G401.6 (cell line): Measurements from ENCODE around the gene MAP3K7CL.

ENCODE experiments used
- FAIRE-seq: peaks from 2 replicates; lab custom pipeline; 2012; peaks lifted over from hg19 to GRCh38; lab: Jason Lieb, UNC

MAP3K7CL gene

GRCh38 chr21:29168891-29169315 lies 38.5 kb downstream of the MAP3K7CL start:
- no peak for FAIRE-seq

DNA sequence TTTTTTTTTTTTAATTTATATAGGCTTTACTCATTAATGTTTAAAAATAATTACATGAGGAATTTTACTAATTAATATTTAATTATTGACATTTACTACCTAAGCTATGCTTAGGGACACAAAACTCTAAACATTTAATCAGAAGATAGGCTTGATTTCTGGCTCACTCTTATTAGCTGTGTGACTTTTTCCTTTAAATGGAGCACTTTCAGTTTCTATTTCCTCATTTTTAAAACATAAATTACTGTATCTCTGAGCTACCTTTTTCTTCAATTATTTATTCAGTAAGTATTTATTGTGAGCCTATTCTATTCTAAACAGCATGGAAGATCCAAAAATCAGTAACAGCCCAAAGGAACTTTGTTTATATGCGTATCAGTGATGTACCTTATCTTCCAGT lies 40.5 kb downstream of the MAP3K7CL start:
- FAIRE-seq, result no peak

- no peak for FAIRE-seq
Observed at GRCh38 chr21:29172282-29172681, 41.8 kb downstream of the MAP3K7CL start.

GRCh38 chr21:29174607-29175013 lies 44.2 kb downstream of the MAP3K7CL start:
- FAIRE-seq, result no peak

DNA sequence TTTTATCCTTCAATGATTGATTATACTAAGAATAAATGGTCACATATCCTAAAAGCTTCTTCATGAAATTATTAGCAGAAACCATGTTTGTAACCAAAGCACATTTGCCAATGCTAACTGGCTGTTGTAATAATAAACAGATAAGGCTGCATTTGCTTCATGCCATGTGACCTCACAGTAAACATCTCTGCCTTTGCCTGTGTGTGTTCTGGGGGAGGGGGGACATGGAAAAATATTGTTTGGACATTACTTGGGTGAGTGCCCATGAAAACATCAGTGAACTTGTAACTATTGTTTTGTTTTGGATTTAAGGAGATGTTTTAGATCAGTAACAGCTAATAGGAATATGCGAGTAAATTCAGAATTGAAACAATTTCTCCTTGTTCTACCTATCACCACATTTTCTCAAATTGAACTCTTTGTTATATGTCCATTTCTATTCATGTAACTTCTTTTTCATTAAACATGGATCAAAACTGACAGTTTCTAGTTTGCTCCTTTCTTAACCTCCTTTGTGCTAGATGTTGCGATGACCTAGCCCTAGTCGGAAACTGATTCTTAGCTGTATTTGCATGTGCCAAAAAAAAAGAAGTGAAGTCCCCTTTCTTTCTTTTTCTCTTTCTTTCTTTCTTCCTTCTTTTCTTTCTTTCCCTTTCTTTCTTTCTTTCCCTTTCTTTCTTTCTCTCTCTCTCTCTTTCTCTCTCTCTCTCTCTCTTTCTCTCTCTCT lies 45.1 kb downstream of the MAP3K7CL start:
- no peak for FAIRE-seq

- FAIRE-seq, result no peak
Observed at GRCh38 chr21:29176471-29177120, 46.2 kb downstream of the MAP3K7CL start.

- FAIRE-seq, result no peak
Observed at GRCh38 chr21:29177800-29178199, 47.4 kb downstream of the MAP3K7CL start.

DNA sequence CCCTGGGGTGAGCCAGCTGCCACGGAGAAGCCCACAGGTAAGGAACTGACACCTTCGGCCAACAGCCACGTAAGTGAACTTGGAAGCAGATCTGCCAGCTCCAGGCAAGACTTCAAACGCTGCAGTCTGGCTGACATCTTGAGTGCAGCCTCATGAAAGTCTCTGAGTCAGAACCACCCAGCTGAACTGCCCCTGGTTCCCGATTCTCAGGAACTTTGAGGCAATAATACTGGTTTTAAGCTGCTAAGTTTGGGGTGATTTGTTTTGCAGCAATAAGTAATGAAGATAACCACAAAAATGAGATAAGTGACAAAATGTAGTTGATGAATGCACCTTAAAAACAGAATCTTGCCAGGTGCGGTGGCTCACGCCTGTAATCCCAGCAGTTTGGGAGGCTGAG lies 48.5 kb downstream of the MAP3K7CL start:
- no peak for FAIRE-seq

DNA sequence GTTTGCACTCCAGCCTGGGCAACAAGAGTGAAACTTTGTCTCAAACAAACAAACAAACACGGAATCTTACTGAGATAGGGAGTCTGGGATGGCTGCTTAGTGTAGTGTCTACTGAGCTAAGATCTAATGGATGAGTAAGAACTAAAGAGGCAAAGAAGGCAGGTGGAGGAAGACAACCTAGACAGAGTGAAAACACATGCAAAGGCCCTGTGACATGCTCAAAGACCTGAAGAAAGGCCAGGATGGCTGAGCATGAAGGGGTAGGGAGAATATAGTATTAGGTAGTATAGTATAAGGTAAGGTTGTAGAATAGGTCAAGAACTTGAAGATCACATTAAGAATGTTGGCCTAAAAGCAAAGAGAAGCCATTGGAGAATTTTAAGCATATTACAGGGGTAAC lies 49.1 kb downstream of the MAP3K7CL start:
- FAIRE-seq, result no peak

- no peak for FAIRE-seq
Observed at GRCh38 chr21:29181799-29182470, 51.5 kb downstream of the MAP3K7CL start.

DNA sequence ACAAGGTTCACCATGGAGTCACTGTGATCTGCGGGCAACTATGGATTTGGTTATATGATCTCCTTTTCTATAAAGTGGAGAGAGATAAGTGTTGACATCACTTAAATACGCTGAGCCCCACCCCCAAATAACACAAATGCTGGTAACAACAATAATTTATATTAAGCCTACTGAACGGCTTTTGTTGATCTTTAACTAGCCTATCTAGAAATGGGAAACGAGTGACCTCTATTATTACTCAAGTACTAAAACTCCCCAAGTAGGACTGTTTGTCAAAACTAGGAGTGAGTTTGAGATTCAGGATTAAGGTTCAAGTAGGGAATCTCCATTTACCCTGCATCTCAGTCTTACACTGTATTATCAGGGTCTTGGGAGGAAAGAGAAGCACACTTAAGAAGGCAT lies 52.2 kb downstream of the MAP3K7CL start:
- no peak for FAIRE-seq

GRCh38 chr21:29184037-29184436 lies 53.6 kb downstream of the MAP3K7CL start:
- no peak for FAIRE-seq

GRCh38 chr21:29185172-29185571 lies 54.7 kb downstream of the MAP3K7CL start:
- FAIRE-seq, result no peak

DNA sequence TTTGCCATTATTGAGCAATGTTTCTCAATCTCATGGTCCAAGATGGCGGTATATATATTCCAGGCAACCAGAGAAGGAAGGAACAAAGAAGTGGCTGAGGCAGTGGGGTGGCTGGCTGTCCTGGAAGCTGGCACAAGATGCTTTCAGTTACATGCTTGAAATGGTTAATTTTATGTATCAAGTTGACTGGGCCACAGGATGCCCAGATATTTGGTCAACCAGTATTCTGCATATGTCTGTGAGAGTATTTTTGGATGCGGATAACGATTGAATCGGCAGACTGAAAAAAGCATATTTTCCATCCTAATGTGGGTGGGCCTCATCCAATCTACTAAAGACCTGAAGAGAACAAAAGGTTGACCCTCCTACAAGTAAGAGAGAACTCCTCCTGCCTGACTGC lies 55.2 kb downstream of the MAP3K7CL start:
- no peak for FAIRE-seq

DNA sequence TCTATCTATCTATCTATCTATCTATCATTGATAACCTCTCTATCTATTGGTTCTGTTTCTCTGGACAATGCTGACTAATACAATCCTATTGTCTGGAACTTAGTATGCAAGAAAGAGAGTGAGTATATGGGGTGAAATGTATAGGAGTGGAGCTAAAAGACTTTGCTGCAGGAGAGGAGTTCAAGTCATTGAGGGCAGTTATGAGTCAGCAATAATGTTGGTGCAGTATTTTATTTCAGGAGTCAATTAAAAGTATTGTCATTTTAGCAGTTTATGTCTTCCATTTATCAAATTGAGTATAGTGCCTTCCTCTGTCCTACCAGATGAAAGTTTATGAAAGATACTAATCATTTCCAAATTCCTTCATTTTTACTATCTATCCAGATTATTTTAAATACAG lies 55.8 kb downstream of the MAP3K7CL start:
- FAIRE-seq, result no peak

DNA sequence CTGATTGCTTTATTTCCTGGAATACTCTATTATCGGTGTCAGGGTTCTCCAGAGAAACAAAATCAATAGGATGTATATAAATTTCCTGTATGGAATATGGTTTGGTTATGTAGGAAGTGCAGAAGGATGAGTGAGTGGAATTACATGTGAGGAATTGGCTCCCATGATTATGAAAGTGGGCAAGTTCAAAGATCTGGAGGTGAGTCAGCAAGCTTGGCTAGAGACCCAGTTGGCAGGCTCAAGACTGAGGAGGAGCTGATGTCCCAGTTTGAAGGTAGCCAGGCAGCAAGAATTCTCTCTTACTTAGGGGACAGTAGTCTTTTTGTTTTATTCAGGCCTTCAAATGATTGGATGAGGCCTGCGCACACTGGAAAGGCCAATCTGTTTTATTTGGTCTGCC lies 57.5 kb downstream of the MAP3K7CL start:
- FAIRE-seq, result no peak

DNA sequence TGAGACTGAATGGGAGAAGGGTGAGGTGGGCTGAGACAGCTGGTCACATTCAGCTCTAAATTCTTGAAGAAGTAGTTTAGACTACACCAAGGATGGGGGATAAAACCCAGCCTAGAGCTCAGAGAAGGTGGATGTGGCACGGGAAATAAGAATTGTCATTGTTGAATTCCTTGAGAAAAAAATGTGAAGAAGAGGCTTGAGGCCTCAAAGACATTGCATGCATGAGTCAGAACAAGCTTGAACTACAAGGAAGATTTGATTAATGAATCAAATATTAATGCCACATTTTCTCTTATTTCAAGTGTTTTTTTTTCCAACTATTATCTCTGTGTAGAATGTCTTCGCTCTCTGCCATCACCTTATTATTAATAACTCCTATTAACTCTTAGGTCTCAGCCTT lies 58.9 kb downstream of the MAP3K7CL start:
- no peak for FAIRE-seq

DNA sequence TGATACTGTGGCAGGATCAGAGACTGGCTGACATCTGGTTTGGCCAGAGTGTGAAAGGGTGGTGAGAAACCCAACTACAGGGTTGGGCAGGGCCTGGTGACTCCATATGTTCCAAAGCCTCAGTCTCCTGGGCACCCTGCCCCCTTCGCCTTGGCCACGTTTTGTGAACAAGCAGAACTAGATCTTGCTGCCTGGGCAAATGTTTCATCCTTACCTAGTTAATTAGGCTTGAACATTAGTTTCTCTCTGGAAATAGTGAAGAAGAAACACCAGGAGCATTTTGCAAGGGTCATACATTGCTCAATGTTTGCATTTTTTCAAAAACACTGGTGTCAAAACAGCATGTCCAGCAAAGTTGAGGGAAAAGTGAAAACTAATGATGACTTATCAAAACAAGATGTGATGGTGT lies 60.5 kb downstream of the MAP3K7CL start:
- no peak for FAIRE-seq

DNA sequence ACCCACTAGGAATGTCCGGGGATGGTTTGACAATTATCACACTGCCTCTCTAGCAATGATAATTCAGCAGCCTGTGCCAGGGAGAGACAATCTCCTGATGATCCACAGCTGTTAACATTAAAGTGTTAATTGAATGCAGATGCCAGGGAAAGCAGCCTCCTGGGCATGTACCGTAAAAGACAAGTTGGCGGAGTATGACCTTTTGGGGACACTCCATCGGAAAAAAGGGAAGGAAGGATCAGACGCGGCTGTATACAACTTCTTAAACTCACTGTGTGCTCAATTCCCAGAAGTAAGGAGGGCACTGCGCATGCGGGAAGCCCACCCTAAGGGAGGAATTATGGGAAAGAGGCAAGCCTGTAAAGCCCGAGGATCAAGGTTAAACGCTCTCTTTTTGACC lies 62.6 kb downstream of the MAP3K7CL start:
- no peak for FAIRE-seq

- no peak for FAIRE-seq
Observed at GRCh38 chr21:29193901-29194300, 63.5 kb downstream of the MAP3K7CL start.

DNA sequence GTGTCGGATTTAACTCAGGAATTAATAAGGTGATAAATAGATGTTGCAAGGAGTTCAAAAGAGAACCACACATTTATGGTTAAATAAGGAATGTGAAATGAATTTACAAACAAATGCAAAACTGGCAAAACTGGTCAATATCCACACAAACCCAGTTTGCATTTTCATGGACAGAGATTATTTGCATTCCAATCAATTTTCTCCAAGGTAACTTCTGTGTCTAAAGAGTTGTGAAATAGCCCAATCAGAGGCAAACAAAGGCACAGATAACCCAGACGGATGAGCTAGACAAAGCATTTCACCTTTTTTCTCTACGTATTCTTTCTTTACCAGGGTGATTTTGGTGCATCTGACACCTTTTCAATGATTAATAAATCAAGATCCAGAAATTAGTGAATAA lies 63.9 kb downstream of the MAP3K7CL start:
- no peak for FAIRE-seq

- FAIRE-seq, result no peak
Observed at GRCh38 chr21:29194847-29195246, 64.4 kb downstream of the MAP3K7CL start.

GRCh38 chr21:29195981-29196669 lies 65.7 kb downstream of the MAP3K7CL start:
- FAIRE-seq, result no peak
